GM18870 (cell line): Measurements from ENCODE around the gene SLC17A1.

Experiments
- ATAC-seq: cut with Tn5 transposase; IDR thresholded peaks from one replicate; pipeline ENCODE4 v1.9.1; 2021; ENCODE audit warnings: moderate library complexity; ENCODE audit not compliant: unreplicated experiment

Gene SLC17A1

GRCh38 chr6:25832670-25833069, 818 bp upstream of the SLC17A1 start:
- ATAC-seq = no peak

- no peak for ATAC-seq
These were observed 433 bp upstream of the SLC17A1 start for GRCh38 chr6:25832307-25832662.

DNA sequence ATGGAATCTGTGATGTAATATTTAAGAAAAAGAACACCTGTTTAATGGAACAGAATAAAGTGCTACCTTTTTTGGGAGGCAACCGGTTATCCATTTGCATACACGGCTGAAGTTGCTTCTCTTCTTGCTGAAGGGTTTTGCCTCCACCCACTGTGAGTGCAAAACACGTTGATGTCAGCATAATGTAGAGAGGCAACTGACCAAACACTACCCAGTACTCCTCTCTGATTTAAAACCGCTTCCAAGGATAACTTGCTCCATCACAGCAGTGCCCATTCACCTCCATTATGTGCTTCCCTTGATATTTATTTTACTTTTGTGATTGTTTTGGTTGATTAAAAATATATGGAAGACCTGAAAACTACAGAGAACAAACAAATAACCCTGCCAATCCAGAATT, 1.4 kb downstream of the SLC17A1 start:
- no peak for ATAC-seq

DNA sequence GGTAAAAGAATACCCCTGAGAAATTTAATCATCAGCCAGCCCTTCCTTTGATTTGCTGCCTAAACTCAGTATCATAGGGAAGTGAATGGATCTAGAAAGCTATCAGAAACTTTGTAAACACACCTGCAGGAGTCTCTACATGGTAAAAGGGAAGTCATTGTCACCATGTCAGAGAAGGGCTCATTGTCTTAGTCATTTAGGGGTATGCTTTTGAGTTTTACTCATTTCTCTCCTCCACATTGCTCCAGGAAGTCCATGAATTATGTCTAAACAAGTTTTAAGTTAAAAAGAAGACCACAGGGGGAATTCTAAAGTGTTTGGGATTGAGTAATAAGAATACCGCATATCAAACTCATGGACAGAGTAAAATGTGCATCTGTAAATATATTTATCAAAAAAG, 2.5 kb downstream of the SLC17A1 start:
- peak; percentile 78 for ATAC-seq

GRCh38 chr6:25821341-25821740, 10.5 kb downstream of the SLC17A1 start:
- ATAC-seq = no peak

DNA sequence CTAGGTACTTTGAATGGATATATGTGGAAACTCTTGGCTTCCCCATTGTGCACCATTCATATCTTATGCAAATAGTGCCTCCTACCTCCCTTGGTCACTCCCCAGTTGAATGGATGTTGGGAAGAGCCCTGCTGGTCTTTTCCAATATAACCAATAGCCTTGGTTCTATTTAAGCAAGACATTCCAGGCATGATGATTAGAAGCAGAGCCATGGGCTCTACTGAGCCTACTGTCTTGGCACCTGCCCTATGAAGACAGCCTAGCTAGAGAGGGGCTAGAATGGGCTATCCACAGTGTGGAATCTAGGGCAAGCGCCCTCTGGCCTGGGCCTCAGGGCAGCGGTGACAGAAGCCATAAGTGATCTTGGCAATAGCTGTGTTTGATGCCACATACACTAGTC, 15.6 kb downstream of the SLC17A1 start:
- ATAC-seq = no peak

GRCh38 chr6:25815194-25815593, 16.7 kb downstream of the SLC17A1 start:
- no peak for ATAC-seq

- ATAC-seq = no peak
These were observed 27.0 kb downstream of the SLC17A1 start for GRCh38 chr6:25804804-25805203.

DNA sequence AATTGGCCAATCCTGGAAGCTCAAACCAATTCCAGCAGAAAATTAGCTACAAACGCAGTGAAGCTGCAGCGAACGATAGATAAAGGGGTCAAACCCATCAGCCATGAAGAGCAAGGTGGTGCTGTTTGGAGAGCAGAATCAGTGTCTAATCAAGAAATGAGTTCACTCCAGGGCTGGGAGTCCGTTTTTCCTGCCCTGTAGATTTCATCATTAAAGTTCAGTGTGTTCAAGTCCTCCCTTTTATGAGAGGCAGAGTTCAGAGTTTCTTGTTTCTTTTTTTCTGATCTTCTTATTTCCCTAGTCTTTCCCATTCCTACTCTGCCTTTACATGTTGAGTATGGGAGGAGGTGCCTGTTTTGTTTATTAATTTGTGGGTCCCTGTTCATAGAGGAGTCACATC, 30.4 kb downstream of the SLC17A1 start:
- no peak for ATAC-seq

- no peak for ATAC-seq
These were observed 37.1 kb downstream of the SLC17A1 start for GRCh38 chr6:25794784-25795183.

DNA sequence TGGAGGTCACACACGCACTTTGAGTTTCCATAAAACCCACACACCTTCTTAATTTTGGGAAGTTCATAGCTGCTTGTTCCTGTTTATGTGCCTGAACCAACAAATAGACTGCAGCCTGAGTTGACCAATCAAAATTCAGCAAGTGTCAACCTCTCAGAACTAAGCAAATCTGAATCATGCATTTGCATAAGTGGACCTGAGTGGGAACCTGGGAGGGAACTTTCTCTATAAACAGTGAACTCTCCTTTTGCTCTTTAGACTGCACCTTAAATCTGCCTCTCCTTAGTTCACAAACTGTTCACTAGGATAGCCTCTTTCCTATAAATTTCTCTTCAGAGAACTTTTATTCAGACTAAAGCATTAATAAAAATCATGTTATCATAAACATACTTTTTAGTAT, 37.9 kb downstream of the SLC17A1 start:
- no peak for ATAC-seq

DNA sequence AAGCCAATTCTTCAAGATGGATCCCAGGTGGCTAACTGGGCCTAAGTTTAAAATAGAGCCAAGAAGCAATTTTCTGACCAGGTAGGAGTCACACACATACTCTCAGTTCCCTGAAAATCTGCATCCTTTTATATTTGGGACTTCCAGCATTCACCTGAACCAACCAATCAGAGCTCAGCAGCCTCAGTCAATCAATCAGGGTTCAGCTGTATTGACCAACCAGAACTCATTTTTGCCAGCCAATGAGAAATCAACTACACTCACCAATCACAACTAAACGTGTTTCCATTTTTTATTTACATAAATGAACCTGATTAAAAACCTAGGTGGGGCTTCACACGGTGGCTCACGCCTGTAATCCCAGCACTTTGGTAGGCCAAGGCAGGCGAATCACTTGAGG, 39.8 kb downstream of the SLC17A1 start:
- no peak for ATAC-seq

DNA sequence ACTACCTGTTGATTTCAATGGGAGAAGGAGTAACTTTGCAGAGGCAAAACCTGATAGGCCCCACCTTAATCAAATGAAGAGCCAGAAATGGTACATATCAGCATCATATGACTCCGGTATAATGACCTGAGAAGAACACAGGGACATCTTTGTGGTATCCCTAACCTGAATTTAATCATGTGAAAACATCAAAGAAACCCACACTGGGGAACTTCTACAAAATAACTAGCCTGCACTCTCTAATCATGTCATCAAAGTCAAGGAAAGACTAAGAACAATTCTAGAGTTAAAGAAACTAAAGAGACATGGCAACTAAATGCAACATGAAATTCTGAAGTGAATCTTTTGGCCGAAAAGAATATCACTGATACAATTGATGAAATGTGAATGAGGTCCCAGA, 42.4 kb downstream of the SLC17A1 start:
- ATAC-seq = no peak

DNA sequence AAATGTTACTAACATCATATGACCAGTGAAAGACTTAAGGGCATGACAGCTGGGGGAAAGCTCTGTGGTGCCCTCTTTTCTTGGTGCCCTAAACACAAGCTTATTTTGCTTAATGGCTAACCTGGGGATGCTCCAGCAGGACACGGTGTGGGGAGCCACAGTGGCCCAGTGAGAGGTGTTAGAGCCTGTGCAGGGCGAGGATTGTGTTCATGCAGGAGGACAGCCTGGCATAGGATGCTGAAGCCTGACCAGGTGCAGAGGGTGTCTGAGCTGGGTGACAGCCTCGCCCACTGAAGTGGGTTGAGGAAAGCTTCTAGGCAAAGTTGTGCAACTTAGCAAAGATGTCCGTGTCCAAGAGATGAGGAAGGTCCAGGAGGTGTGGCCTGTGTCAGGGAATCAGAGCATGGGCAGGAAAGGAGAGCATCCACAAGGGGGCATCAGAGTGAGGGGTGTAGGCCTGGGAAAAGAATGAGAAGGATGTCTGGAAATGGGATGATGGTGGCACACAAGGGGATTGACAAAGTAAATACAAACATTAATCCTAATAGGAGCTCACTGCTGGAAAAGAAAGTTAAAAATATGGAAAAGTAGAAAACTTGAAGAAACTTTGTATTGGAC, 43.4 kb downstream of the SLC17A1 start:
- no peak for ATAC-seq

- no peak for ATAC-seq
These were observed 44.4 kb downstream of the SLC17A1 start for GRCh38 chr6:25787428-25787827.

DNA sequence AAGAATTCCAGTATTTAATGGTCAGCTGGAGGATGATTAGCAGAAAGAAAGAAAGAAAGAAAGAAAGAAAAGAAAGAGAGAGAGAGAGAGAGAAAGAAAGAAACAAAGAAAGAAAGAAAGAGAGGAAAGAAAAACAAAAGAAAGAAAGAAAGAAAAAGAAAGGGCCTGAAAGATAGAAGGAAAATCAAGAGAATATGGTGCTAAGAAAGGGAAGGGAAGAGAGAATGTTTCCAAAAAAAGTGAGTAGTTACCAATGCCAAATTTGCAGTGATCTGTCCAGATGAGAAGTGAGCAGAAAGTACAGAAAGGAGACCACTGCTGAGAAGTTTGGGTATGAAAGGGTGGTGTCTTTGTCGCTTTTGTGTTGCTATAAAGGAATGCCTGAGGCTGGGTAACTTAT, 50.7 kb downstream of the SLC17A1 start:
- no peak for ATAC-seq

- no peak for ATAC-seq
These were observed 53.8 kb downstream of the SLC17A1 start for GRCh38 chr6:25777856-25778649.

DNA sequence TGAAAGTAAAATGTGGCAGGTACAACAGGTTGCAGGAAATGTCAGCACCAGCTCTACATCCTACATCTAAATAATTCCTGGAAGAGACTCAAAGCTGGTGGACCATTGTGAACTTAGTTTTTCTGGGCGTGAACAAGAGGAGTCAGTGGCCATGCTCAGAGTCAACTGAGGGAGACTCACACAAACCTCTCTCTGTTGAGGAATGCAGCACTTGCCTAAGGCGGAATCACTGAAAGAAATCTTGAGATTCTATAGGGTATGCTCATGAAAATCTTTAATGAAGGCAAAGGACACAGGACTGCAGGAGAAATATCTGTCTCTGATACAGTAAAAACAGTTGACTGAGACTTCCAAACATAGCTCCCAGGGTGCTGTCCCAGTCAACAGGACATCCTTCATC, 54.8 kb downstream of the SLC17A1 start:
- ATAC-seq = no peak

- no peak for ATAC-seq
These were observed 57.6 kb downstream of the SLC17A1 start for GRCh38 chr6:25774120-25774715.

DNA sequence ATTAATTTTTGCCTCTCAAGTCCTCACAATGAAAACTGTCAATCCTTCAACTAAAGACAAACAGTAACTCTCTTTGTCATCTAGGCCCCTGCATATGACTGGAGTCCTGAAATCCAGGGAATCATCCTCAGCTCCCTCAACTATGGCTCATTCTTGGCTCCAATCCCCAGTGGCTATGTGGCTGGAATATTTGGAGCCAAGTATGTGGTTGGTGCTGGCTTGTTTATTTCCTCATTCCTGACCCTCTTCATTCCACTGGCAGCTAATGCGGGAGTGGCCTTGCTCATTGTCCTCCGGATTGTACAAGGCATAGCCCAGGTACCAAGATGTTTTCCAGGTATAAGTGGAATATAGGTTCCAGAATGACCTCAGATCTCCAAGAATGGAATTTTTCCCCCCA, 61.9 kb downstream of the SLC17A1 start:
- ATAC-seq = no peak

- no peak for ATAC-seq
These were observed 63.3 kb downstream of the SLC17A1 start for GRCh38 chr6:25768566-25768965.

- ATAC-seq = no peak
These were observed 67.2 kb downstream of the SLC17A1 start for GRCh38 chr6:25764611-25765010.
